Panc1 (cell line): ENCODE results near the gene ZFP92.

Experiments
- CTCF ChIP-seq: fragments of 450-650 bp; IDR thresholded peaks from 2 replicates; pipeline ENCODE4 v1.5.1; 2017; ENCODE audit warnings: mild to moderate bottlenecking
- POLR2AphosphoS5 ChIP-seq: IDR thresholded peaks from 2 replicates; pipeline ENCODE4 v1.6.1; 2012; ENCODE audit warnings: mild to moderate bottlenecking, low read depth, low read length, moderate library complexity
- REST ChIP-seq, 2 experiments: IDR thresholded peaks; 2 replicates each; pipeline ENCODE4 v1.6.1; 2011 to 2012; ENCODE audit warnings: low read depth in 2 of 2, control low read depth in 1 of 2, low read length in 1 of 2, mild to moderate bottlenecking in 1 of 2, moderate library complexity in 1 of 2; ENCODE audit not compliant: insufficient read depth in 1 of 2
- SIN3A ChIP-seq: IDR thresholded peaks from 2 replicates; pipeline ENCODE4 v1.6.1; 2012; ENCODE audit warnings: low read depth, mild to moderate bottlenecking, low read length, moderate library complexity, borderline replicate concordance; ENCODE audit not compliant: insufficient read depth
- TCF7L2 ChIP-seq: IDR thresholded peaks from 2 replicates; pipeline ENCODE4 v1.6.1; 2011; ENCODE audit warnings: mild to moderate bottlenecking, low read depth, low read length, inconsistent platforms

DNA sequence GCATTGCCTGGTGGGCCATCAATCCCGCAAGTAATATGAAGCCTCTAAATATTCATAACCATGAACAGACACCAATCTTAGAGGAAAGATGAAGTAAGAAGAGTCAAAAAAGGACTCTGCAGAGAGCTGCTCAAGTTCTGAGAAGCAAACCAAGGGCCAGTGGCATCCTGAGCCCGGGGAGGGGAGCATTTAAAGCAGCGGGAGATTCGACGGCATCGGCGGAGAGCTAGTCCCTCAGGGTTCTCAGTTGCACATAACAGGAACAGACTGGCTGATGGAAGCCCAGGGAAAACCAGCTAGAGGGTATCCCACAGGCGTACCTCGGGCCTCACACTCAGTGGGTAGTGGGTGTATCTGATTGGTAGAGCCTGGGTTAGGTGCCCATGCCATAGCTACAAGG lies 5.3 kb upstream of the ZFP92 start:
- TF ChIP-seq CTCF (no peak), POLR2AphosphoS5 (no peak), SIN3A (no peak), TCF7L2 (no peak), REST (IDR thresholded peaks at IDR 0.05; ENCODE audit: insufficient read depth in 1 of 2, low read depth in 2 of 2, low read length in 1 of 2) (no peak)
